Parathyroid adenoma (tissue), 2 donors: Measurements from ENCODE around the gene ACKR3.

Experiments used
- H2AFZ ChIP-seq: fragments of 300-600 bp; sonication (generic); one replicate; pipeline ENCODE4 v1.7.0; 2017; ENCODE audit warnings: antibody characterized with exemption, mild to moderate bottlenecking
- H3K27ac ChIP-seq: fragments of 300-600 bp; sonication (generic); one replicate; pipeline ENCODE4 v1.7.0; 2017
- H3K27me3 ChIP-seq: fragments of 300-600 bp; sonication (generic); one replicate; pipeline ENCODE4 v1.7.0; 2017; ENCODE audit warnings: low read length; ENCODE audit not compliant: control insufficient read depth, insufficient read depth
- H3K36me3 ChIP-seq: fragments of 300-600 bp; sonication (generic); one replicate; pipeline ENCODE4 v1.7.0; 2017; ENCODE audit warnings: low read length; ENCODE audit not compliant: control insufficient read depth, insufficient read depth
- H3K4me1 ChIP-seq: fragments of 300-600 bp; sonication (generic); one replicate; pipeline ENCODE4 v1.7.0; 2017; ENCODE audit warnings: control low read depth
- H3K4me2 ChIP-seq: fragments of 300-600 bp; sonication (generic); one replicate; pipeline ENCODE4 v1.7.0; 2017; ENCODE audit warnings: low read length
- H3K4me3 ChIP-seq: fragments of 300-600 bp; sonication (generic); one replicate; pipeline ENCODE4 v1.7.0; 2017; ENCODE audit warnings: low read depth, low read length
- H3K79me2 ChIP-seq: fragments of 300-600 bp; sonication (generic); one replicate; pipeline ENCODE4 v1.7.0; 2017; ENCODE audit warnings: control low read depth
- H3K9ac ChIP-seq: fragments of 300-600 bp; sonication (generic); one replicate; pipeline ENCODE4 v1.7.0; 2017; ENCODE audit warnings: mild to moderate bottlenecking
- H3K9me3 ChIP-seq: fragments of 300-600 bp; sonication (generic); one replicate; pipeline ENCODE4 v1.7.0; 2017; ENCODE audit warnings: low read length; ENCODE audit not compliant: control insufficient read depth
- TF ChIP-seq, protein P1 (sequence below): fragments of 300-600 bp; sonication (generic); IDR thresholded peaks from one replicate; pipeline ENCODE4 v1.7.0; 2017; ENCODE audit warnings: antibody characterized with exemption, mild to moderate bottlenecking
- donor health status: primary hyperparathyroidism.

The ACKR3 gene

DNA sequence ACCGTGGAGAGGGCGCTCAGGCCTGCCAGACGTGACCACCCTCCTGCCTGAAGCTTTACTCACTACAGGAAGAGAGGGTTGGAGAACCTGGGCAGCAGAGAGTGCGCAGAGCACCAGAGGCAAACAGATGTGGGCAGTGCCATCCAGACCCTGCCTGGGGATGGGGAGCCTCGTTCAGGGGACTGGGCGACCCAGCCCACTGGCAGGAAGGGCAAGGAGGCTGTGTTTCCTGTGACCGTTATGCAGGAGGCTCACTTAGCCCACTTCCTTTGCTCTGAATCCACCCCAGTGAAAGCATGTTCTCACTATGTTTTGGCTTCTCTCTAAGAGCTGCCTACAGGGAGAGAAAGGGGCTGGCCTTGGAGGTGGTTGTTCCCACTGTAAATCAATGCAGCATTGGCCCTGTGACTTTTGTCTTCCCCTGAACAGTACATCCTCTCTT, 23.0 kb upstream of the ACKR3 start:
- Histone ChIP-seq H2AFZ (no peak overlapping the region), H3K79me2 (no peaks in the 10 kb centered on the region), H3K9me3 (no peaks in the 10 kb centered on the region), H3K27me3 (no peaks in the 10 kb centered on the region), H3K4me3 (no peak overlapping the region), H3K27ac (no peak overlapping the region), H3K9ac (no peak overlapping the region), H3K36me3 (no peaks in the 10 kb centered on the region), H3K4me2 (no peak overlapping the region), H3K4me1 (no peaks in the 10 kb centered on the region)
- TF ChIP-seq, protein P1, sequence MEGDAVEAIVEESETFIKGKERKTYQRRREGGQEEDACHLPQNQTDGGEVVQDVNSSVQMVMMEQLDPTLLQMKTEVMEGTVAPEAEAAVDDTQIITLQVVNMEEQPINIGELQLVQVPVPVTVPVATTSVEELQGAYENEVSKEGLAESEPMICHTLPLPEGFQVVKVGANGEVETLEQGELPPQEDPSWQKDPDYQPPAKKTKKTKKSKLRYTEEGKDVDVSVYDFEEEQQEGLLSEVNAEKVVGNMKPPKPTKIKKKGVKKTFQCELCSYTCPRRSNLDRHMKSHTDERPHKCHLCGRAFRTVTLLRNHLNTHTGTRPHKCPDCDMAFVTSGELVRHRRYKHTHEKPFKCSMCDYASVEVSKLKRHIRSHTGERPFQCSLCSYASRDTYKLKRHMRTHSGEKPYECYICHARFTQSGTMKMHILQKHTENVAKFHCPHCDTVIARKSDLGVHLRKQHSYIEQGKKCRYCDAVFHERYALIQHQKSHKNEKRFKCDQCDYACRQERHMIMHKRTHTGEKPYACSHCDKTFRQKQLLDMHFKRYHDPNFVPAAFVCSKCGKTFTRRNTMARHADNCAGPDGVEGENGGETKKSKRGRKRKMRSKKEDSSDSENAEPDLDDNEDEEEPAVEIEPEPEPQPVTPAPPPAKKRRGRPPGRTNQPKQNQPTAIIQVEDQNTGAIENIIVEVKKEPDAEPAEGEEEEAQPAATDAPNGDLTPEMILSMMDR = no peak

DNA sequence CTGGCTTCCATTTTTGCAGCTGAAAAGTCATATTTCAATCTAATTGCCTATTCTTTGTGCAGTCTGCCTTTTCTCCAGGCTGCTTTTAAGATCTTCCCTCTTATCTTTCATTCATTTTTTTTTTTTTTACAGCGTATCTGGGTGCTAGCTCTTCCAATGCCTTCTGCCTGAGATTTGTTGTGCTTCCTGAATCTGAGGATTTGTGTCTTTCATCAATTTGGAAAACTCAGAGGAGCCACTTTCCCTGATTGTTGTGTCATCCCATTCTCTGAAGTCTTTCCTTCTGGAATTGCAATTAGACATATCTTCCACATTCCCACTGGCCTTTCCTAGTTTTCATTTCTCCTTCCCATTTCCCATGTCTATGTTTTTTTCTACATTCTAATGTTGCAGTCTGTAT, 21.9 kb upstream of the ACKR3 start:
- TF ChIP-seq, protein P1 = no peak
- no peaks in the 10 kb centered on the region for H3K4me1 ChIP-seq
- H2AFZ ChIP-seq = no peak overlapping the region

DNA sequence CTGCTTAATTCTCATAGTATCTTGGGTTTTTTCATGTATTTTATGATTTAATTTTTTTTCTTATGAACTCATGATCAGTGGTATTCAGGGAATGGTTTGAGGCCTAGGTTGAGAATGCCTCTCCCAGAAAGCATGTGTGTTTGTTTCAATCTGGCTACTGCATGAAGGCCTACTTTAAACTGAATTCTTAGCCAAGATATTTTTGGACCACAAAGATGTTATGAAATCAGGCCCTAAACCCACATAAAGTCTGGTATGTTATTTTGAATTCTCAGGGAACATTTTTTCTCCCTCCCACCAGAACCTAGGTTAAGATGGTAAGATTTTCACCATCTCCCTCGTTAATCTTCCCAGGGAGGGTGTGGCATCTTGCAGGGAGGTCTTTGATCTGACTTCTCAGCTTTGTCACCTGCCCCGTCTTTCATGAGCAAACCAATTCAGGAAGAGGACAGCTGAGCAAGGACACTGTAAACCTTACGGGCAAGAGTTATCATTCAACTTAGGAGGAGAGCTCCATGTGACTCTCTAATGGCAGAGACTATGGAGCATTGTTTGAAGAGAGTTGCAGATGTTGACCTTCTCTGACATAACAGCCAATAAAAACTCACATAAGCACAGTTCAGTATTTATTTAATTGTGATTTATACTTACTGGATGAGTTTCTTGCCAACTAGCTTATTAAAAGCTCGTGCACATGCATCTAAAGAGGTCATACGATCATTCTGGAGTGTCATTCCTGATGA, 21.3 kb upstream of the ACKR3 start:
- no peaks in the 10 kb centered on the region for H3K4me1 ChIP-seq
- H3K27me3 ChIP-seq = no peaks in the 10 kb centered on the region
- H3K4me2 ChIP-seq = no peak overlapping the region
- TF ChIP-seq, protein P1 = no peak
- no peaks in the 10 kb centered on the region for H3K36me3 ChIP-seq
- no peak overlapping the region for H3K4me3 ChIP-seq
- no peaks in the 10 kb centered on the region for H3K9me3 ChIP-seq
- no peaks in the 10 kb centered on the region for H3K79me2 ChIP-seq
- no peak overlapping the region for H3K9ac ChIP-seq
- no peak overlapping the region for H2AFZ ChIP-seq
- no peak overlapping the region for H3K27ac ChIP-seq

More for the DNA sequence above, 21.9 kb upstream of the ACKR3 start:
- Histone ChIP-seq H3K27me3 (no peaks in the 10 kb centered on the region), H3K79me2 (no peaks in the 10 kb centered on the region), H3K4me3 (no peak overlapping the region), H3K4me2 (no peak overlapping the region), H3K9me3 (no peaks in the 10 kb centered on the region), H3K36me3 (no peaks in the 10 kb centered on the region), H3K9ac (no peak overlapping the region), H3K27ac (no peak overlapping the region)

DNA sequence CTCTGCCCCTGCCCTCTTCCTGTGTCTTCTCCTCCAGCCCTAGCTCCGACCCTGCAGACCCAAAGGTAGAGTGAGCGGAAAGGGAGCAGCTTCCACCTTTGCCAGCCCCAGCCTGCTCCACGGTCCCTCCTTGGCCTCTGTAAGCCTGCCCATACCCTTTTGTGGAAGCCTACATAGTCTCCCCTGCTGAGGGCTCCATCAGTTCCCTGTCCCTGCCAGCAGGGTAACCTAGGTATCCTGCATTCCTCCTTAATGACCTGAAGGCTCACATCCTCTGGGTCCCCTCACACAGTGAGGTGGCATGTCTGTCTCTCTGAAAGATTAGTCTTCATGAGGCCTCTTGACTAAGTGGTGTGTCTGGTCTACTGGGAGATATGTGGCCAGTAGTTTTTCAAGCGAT, 20.5 kb upstream of the ACKR3 start:
- Histone ChIP-seq H3K9me3 (no peaks in the 10 kb centered on the region), H3K27me3 (no peaks in the 10 kb centered on the region), H2AFZ (no peak overlapping the region), H3K9ac (no peak overlapping the region), H3K79me2 (no peaks in the 10 kb centered on the region), H3K36me3 (no peaks in the 10 kb centered on the region), H3K4me3 (no peak overlapping the region), H3K4me2 (no peak overlapping the region), H3K27ac (no peak overlapping the region), H3K4me1 (no peaks in the 10 kb centered on the region)
- TF ChIP-seq, protein P1 = no peak

DNA sequence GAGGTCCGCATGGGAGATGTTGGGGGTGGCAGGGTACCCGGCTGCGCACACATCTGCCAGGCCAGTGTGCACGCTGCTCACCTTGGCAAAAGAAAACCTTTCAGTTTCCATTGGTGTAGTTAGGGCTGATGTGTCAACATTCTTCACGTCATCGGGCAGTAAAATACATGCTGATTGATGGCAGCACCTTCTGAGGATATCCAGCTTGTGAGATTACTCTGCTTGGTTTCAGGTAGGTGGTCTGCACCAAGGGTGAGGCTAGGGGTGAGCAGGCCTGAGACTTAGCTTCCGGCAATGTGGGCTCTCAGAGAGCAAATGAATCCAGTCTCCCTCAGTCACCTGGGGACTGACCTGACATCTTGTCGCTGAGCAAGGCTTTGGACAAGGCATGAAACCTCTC, 19.3 kb upstream of the ACKR3 start:
- no peak overlapping the region for H3K9ac ChIP-seq
- no peaks in the 10 kb centered on the region for H3K36me3 ChIP-seq
- H3K4me2 ChIP-seq = no peak overlapping the region
- no peaks in the 10 kb centered on the region for H3K27me3 ChIP-seq
- H3K4me3 ChIP-seq = no peak overlapping the region
- H3K4me1 ChIP-seq = no peaks in the 10 kb centered on the region
- H3K9me3 ChIP-seq = no peaks in the 10 kb centered on the region
- H3K27ac ChIP-seq = no peak overlapping the region
- TF ChIP-seq, protein P1 = no peak
- H3K79me2 ChIP-seq = no peaks in the 10 kb centered on the region
- H2AFZ ChIP-seq = no peak overlapping the region
